C4-2B (cell line): ENCODE measurements around the gene LITAF.

Experiments
- ZFX ChIP-seq: fragments of 450-650 bp; IDR thresholded peaks from 2 replicates; pipeline ENCODE4 v1.6.1; 2017
- TF ChIP-seq, protein P1 (sequence below): fragments of 450-650 bp; conservative IDR thresholded peaks from 2 replicates; pipeline ENCODE4 v1.5.1; 2017; ENCODE audit warnings: mild to moderate bottlenecking

DNA sequence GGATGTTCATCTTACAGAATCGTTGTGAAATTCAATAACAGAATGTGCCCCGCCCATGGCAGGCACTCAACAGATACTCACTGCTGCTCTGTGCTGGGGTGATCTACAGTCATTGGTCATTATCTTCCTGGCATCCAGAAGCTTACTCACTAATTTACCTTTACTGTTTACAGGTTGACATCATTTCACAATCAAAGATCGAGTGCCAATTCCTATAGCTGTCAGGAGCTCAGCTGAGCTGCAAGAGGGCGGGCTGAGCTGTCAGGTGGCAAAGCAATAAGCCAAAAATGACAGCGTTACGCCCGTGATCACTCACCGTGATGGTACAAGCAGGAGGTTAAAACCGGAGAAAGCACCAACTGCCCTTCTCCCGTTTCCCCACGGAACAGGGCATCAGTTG is 51.2 kb downstream of the LITAF start:
- TF ChIP-seq, protein P1, sequence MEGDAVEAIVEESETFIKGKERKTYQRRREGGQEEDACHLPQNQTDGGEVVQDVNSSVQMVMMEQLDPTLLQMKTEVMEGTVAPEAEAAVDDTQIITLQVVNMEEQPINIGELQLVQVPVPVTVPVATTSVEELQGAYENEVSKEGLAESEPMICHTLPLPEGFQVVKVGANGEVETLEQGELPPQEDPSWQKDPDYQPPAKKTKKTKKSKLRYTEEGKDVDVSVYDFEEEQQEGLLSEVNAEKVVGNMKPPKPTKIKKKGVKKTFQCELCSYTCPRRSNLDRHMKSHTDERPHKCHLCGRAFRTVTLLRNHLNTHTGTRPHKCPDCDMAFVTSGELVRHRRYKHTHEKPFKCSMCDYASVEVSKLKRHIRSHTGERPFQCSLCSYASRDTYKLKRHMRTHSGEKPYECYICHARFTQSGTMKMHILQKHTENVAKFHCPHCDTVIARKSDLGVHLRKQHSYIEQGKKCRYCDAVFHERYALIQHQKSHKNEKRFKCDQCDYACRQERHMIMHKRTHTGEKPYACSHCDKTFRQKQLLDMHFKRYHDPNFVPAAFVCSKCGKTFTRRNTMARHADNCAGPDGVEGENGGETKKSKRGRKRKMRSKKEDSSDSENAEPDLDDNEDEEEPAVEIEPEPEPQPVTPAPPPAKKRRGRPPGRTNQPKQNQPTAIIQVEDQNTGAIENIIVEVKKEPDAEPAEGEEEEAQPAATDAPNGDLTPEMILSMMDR = no peak
- no peak for TF ChIP-seq ZFX
